HFFc6 (cell line): Measurements from ENCODE around the gene RRH. TPM values are rescaled to one million over a fixed set of nuclear protein-coding genes. Genes with fewer than 3 reads are reported as not detected.

Source experiments
- DNase-seq: peaks from one replicate; pipeline ENCODE4 v3.0.0-alpha.2; 2018
- H3K27ac Mint-ChIP-seq: 2 replicates; pipeline ENCODE4 v1.8.0; 2020; ENCODE audit warnings: mild to moderate bottlenecking, mixed read lengths
- H3K27me3 Mint-ChIP-seq: 2 replicates; pipeline ENCODE4 v1.8.0; 2021; ENCODE audit warnings: mild to moderate bottlenecking, moderate library complexity, mixed read lengths; ENCODE audit not compliant: insufficient read depth
- H3K36me3 Mint-ChIP-seq: 2 replicates; pipeline ENCODE4 v1.8.0; 2021; ENCODE audit warnings: low read depth, mixed read lengths
- H3K4me1 Mint-ChIP-seq: 2 replicates; pipeline ENCODE4 v1.8.0; 2020; ENCODE audit warnings: low read depth, mixed read lengths
- H3K4me3 Mint-ChIP-seq: 2 replicates; pipeline ENCODE4 v1.8.0; 2020; ENCODE audit warnings: mild to moderate bottlenecking, moderate library complexity, mixed read lengths
- H3K9me3 Mint-ChIP-seq: 2 replicates; pipeline ENCODE4 v1.8.0; 2020; ENCODE audit warnings: mild to moderate bottlenecking, mixed read lengths
- CTCF ChIP-seq: fragments of 200-600 bp; sonication (generic); IDR thresholded peaks from 2 replicates; pipeline ENCODE4 v1.5.0; 2021; ENCODE audit warnings: antibody characterized with exemption, mild to moderate bottlenecking
- total RNA-seq, 6 experiments: library from RNA; stranded (reverse); fragmentation: NEBNext Ultra II Directional; extraction: Animal tissue kit (Norgen Biotek cat#: 25700); gene quantifications; 2 replicates in 1 of 6; 3 replicates in 5 of 6; pipeline ENCODE4 v1.2.3, GENCODE V29; 2021

The RRH gene
- total RNA-seq, 6 experiments from 2014 or later = not detected

GRCh38 chr4:109877400-109877799 is 49.6 kb downstream of the RRH start:
- no peaks in the 10 kb centered on the region for H3K36me3 Mint-ChIP-seq
- no peak for TF ChIP-seq CTCF
- H3K27me3 Mint-ChIP-seq = peaks cover 7% of the 10 kb centered on the region
- no peak for DNase-seq
- H3K9me3 Mint-ChIP-seq = no peaks in the 10 kb centered on the region
- H3K4me3 Mint-ChIP-seq = no peak overlapping the region
- H3K4me1 Mint-ChIP-seq = peaks cover 15% of the 10 kb centered on the region; the same call in 1 of the 2 replicates
- no peak overlapping the region for H3K27ac Mint-ChIP-seq

DNA sequence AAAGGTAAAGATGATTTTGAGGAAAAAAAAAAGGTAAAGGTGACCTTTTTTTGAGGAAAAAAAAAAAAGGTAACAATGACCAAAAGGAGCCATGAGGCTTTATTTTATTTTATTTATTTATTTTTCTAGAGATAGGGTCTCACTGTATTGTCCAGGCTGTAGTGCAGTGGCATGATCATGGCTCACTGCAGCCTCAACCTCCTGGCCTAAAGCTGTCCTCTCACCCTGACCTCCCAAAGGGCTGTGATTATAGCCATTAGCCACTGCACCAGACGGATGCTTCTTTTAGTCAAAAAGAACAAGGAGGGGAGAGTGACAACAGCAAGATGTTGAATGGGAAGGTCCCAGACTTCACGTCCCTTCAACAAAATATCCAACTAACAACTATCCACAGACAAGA is 50.6 kb downstream of the RRH start:
- peaks cover 10% of the 10 kb centered on the region for H3K27me3 Mint-ChIP-seq
- H3K27ac Mint-ChIP-seq = no peak overlapping the region
- H3K36me3 Mint-ChIP-seq = no peaks in the 10 kb centered on the region
- no peaks in the 10 kb centered on the region for H3K9me3 Mint-ChIP-seq
- peaks cover 14% of the 10 kb centered on the region; the same call in 1 of the 2 replicates for H3K4me1 Mint-ChIP-seq
- no peak for TF ChIP-seq CTCF
- no peak overlapping the region for H3K4me3 Mint-ChIP-seq
- no peak for DNase-seq

DNA sequence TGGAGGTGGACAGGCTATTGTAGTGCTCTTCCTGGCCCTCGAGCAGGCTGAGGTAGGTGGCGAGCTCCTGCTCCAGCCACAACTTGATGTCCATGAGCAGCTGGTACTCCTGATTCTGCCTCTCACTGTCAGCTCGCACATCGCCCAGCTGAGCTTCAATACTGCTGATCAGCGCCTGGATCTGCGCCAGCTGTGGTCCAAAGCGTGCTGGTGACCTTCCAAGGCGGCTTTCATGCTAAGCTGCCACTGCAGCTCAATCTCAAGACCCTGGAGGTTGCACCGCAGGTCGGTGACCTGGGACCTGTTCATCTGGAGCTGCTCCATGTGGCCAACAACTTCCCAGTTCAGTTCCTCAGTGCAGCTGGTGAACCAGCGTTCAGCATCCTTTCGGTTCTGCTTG is 51.3 kb downstream of the RRH start:
- H3K27me3 Mint-ChIP-seq = peaks cover 10% of the 10 kb centered on the region
- peaks cover 7% of the 10 kb centered on the region; the same call in 1 of the 2 replicates for H3K4me1 Mint-ChIP-seq
- no peaks in the 10 kb centered on the region for H3K9me3 Mint-ChIP-seq
- no peak overlapping the region for H3K4me3 Mint-ChIP-seq
- TF ChIP-seq CTCF = no peak
- H3K36me3 Mint-ChIP-seq = no peaks in the 10 kb centered on the region
- no peak overlapping the region for H3K27ac Mint-ChIP-seq
- DNase-seq = no peak

GRCh38 chr4:109879636-109880314 is 52.0 kb downstream of the RRH start:
- Mint-ChIP-seq H3K4me3 (no peak overlapping the region), H3K36me3 (no peaks in the 10 kb centered on the region), H3K27ac (no peak overlapping the region), H3K4me1 (peaks cover 7% of the 10 kb centered on the region; the same call in 1 of the 2 replicates), H3K9me3 (no peaks in the 10 kb centered on the region), H3K27me3 (peaks cover 10% of the 10 kb centered on the region)
- no peak for DNase-seq
- no peak for TF ChIP-seq CTCF

- H3K4me3 Mint-ChIP-seq = no peak overlapping the region
- no peak for DNase-seq
- peaks cover 3% of the 10 kb centered on the region for H3K27me3 Mint-ChIP-seq
- H3K4me1 Mint-ChIP-seq = no peaks in the 10 kb centered on the region
- H3K27ac Mint-ChIP-seq = no peak overlapping the region
- no peaks in the 10 kb centered on the region for H3K36me3 Mint-ChIP-seq
- no peaks in the 10 kb centered on the region for H3K9me3 Mint-ChIP-seq
- no peak for TF ChIP-seq CTCF
Observed at GRCh38 chr4:109886303-109886702, 58.5 kb downstream of the RRH start.
